ENCODE data around the gene MACROD2. TPM values are rescaled to one million over a fixed set of nuclear protein-coding genes. Genes with fewer than 3 reads are reported as not detected.

The MACROD2 gene
- polyA plus RNA-seq, 1 donor (not counting 4 experiments of a cell fraction or from before 2014, with no cell fraction given): 0.71 TPM

DNA sequence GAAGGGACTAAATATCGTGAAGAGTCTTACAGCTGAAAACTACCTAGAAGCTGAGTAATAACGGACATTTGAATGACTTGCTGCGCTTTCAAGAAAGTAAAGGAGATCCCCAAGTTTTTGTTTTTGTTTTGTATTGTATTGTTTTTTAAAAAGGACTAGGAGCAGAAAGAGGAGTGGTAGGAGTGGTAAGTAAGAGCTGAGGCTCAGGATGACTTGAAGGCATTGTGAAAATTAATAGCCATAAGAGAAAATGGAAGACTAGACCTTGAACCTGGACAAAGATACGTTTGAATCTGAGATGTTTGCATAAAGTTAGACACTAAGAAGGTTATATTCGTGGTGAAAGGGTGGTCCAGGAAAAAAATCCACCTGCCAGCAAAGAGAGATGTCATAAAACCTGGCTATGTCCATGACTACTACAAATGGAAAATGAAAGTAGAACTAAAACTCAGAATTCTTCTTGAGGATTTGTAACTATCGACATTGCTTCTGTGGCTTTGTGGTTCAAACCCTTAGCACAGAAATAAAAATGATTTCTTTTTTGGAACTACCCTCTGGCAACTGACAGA, 1166.8 kb downstream of the MACROD2 start:
- no peak for FAIRE-seq
- H3K27me3 ChIP-seq (ENCODE audit: control insufficient read depth, extremely low read depth, insufficient read depth, low read length): no peaks in the 10 kb centered on the region
- no peaks in the 10 kb centered on the region for H3K9me3 ChIP-seq (ENCODE audit: control insufficient read depth, low read depth, low read length)
- H3K27ac ChIP-seq (ENCODE audit: control insufficient read depth, insufficient read depth, low read length): no peak overlapping the region
- H3K4me1 ChIP-seq (ENCODE audit: control insufficient read depth, extremely low read depth, insufficient read depth, low read length): no peaks in the 10 kb centered on the region
- no peaks in the 10 kb centered on the region for H4K20me1 ChIP-seq (ENCODE audit: control insufficient read depth, extremely low read depth, insufficient read depth, low read length)
- TF ChIP-seq CTCF (optimal IDR thresholded peaks at IDR 0.05 in 1 of 3, IDR thresholded peaks at IDR 0.05 in 1 of 3, conservative IDR thresholded peaks at IDR 0.05 in 1 of 3; ENCODE audit: extremely low read depth in 1 of 3, insufficient read depth in 2 of 3, low read length in 3 of 3) (no peak), EZH2 (IDR thresholded peaks at IDR 0.05; ENCODE audit: low read length) (no peak)
- H3K79me2 ChIP-seq (ENCODE audit: control insufficient read depth, insufficient read depth, low read length): no peaks in the 10 kb centered on the region
- no peak overlapping the region for H3K9ac ChIP-seq (ENCODE audit: control insufficient read depth, extremely low read depth, insufficient read depth, low read length)
- H3K4me3 ChIP-seq (ENCODE audit: control insufficient read depth in 2 of 3, extremely low read depth in 1 of 3, insufficient read depth in 2 of 3, low read depth in 1 of 3, low read length in 3 of 3): no peak overlapping the region
- H2AFZ ChIP-seq (ENCODE audit: control insufficient read depth, low read length): no peak overlapping the region
- no peak for DNase-seq (ENCODE audit: low read depth, low spot score)
- no peak overlapping the region for H3K4me2 ChIP-seq (ENCODE audit: control insufficient read depth, extremely low read depth, insufficient read depth, low read depth, low read length)
- no peaks in the 10 kb centered on the region for H3K36me3 ChIP-seq (ENCODE audit: control insufficient read depth in 2 of 2, extremely low read depth in 1 of 2, insufficient read depth in 2 of 2, low read length in 2 of 2)
- no peaks in the 10 kb centered on the region for H3K9me1 ChIP-seq (ENCODE audit: control insufficient read depth, extremely low read depth, insufficient read depth, low read length)
- dilution Hi-C loops (cut with MboI; ENCODE audit: extremely low pct_ligation_motif_present, low sequenced_read_pairs): no loop called here

- dilution Hi-C loops (cut with MboI; ENCODE audit: extremely low pct_ligation_motif_present, low sequenced_read_pairs): no loop called here
- no peaks in the 10 kb centered on the region for H3K9me1 ChIP-seq (ENCODE audit: control insufficient read depth, extremely low read depth, insufficient read depth, low read length)
- H3K9ac ChIP-seq (ENCODE audit: control insufficient read depth, extremely low read depth, insufficient read depth, low read length): no peak overlapping the region
- no peak overlapping the region for H3K27ac ChIP-seq (ENCODE audit: control insufficient read depth, insufficient read depth, low read length)
- no peaks in the 10 kb centered on the region for H3K9me3 ChIP-seq (ENCODE audit: control insufficient read depth, low read depth, low read length)
- no peak overlapping the region for H3K4me3 ChIP-seq (ENCODE audit: control insufficient read depth in 2 of 3, extremely low read depth in 1 of 3, insufficient read depth in 2 of 3, low read depth in 1 of 3, low read length in 3 of 3)
- DNase-seq (ENCODE audit: low read depth, low spot score) (no peak), FAIRE-seq (no peak)
- no peak overlapping the region for H3K4me2 ChIP-seq (ENCODE audit: control insufficient read depth, extremely low read depth, insufficient read depth, low read depth, low read length)
- TF ChIP-seq EZH2 (IDR thresholded peaks at IDR 0.05; ENCODE audit: low read length) (no peak), CTCF (optimal IDR thresholded peaks at IDR 0.05 in 1 of 3, IDR thresholded peaks at IDR 0.05 in 1 of 3, conservative IDR thresholded peaks at IDR 0.05 in 1 of 3; ENCODE audit: extremely low read depth in 1 of 3, insufficient read depth in 2 of 3, low read length in 3 of 3) (no peak)
- no peak overlapping the region for H2AFZ ChIP-seq (ENCODE audit: control insufficient read depth, low read length)
- H4K20me1 ChIP-seq (ENCODE audit: control insufficient read depth, extremely low read depth, insufficient read depth, low read length): no peaks in the 10 kb centered on the region
- no peaks in the 10 kb centered on the region for H3K36me3 ChIP-seq (ENCODE audit: control insufficient read depth in 2 of 2, extremely low read depth in 1 of 2, insufficient read depth in 2 of 2, low read length in 2 of 2)
- H3K4me1 ChIP-seq (ENCODE audit: control insufficient read depth, extremely low read depth, insufficient read depth, low read length): no peaks in the 10 kb centered on the region
- H3K27me3 ChIP-seq (ENCODE audit: control insufficient read depth, extremely low read depth, insufficient read depth, low read length): no peaks in the 10 kb centered on the region
- H3K79me2 ChIP-seq (ENCODE audit: control insufficient read depth, insufficient read depth, low read length): no peaks in the 10 kb centered on the region
Observed at GRCh38 chr20:15163632-15164031, 1168.3 kb downstream of the MACROD2 start.
